ENCODE results near the gene TMEM94. TPM values are rescaled to one million over a fixed set of nuclear protein-coding genes. Genes with fewer than 3 reads are reported as not detected.
"Not testable (repeated sequence)": the region's sequence is repeated elsewhere in the genome, so short reads cannot be mapped to it uniquely, and the experiment has no call there.

The TMEM94 gene
- total RNA-seq, 2 donors from 2014 or later, result 64.5 to 65.2 TPM

DNA sequence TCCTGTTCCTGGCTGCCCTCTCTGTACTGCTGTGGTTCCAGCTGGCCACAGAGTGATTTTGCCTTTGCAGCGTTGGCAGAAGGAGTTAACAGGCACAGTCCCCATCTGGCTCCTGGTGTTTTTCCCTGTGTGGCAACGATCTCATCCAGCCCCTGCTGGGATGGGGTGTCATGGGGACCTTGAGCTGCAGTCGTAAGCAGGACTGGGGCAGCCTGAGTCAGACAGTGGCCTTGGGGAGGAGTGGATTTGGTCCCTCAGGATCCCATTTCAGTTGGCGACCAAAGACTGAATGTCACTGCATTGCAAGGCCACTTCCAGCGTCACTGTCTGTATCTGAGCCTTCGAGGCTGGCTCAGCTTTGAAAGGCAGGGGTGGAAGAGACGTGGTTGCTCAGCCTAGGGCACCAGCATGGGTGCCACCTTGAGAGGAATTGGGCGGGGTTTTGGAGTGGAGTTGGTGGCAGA, 11.9 kb downstream of the TMEM94 start:
- Mint-ChIP-seq H3K36me3 (no peaks in the 10 kb centered on the region), H3K27ac (no peak overlapping the region), H3K9me3 (no peaks in the 10 kb centered on the region)
- ATAC-seq (no peak), DNase-seq (ENCODE audit: low spot score in 2 of 2) (no peak)

DNA sequence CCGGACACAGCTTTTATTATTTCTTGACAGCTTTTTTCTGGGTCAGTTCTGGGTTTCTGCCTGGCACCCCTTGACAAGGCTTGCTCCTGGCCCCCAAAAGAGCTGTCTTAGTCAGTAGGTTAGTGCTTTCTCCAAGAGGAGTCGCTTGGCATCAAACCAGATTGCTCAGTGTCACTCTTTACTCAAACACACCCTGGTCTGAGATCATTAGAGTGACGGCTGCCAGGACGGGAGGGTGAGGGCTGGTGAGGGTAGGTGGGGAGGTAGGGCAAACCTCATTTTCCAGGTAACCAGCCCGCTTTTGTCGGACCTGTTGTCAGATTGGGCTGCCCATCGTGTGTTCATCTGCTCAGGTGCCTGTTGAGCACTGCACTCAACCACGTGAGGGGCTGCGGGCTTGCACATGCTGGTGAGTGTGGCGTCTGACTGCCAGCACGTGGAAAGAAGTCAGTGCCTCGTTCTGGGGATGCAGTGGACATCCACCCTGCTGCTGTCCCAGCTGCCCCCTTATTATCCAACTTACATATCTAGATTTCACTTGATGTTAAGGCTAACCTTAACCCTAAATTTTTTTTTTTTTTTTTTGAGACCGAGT, 12.4 kb downstream of the TMEM94 start:
- no peaks in the 10 kb centered on the region for H3K36me3 Mint-ChIP-seq
- no peak overlapping the region for H3K27ac Mint-ChIP-seq
- DNase-seq (ENCODE audit: low spot score in 2 of 2) (no peak), ATAC-seq (no peak)
- H3K9me3 Mint-ChIP-seq, result no peaks in the 10 kb centered on the region

DNA sequence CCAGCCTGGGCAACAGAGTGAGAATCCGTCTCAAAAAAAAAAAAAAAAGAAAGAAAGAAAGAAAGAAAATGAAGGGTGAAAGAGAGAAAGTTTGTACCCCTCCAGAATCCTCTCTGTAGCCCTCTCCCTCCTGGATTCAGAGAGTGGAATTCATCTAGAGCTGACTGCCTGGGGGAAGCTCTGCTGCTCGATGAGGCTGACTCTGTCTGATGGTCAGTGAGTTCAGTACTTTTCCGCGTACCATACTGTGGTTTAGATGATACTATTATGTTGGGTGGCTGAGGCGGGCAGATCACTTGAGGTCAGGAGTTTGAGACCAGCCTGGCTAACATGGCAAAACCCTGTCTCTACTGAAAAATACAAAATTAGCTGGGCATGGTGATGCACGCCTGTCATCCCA, 14.8 kb downstream of the TMEM94 start:
- no peak for ATAC-seq
- no peak overlapping the region for H3K27ac Mint-ChIP-seq

DNA sequence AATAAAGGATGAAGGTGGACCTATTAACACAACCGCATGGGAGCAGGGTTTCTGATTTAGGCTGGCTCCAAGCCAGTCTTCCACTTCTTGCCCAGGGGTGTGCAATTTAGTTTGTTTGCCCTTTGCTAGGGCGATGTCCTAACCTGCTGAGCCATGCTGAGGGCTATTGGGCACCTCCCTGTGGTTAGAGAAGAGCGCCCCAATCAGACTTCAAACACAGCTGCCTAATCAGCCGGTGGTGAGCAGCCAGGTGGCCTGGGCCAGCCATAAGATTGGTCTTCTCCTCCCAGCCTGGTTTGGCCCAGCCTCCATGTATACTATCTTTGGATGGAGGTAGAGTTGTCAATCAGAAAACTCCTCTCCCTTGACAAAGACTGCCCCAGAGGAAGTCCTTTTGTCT, 15.7 kb downstream of the TMEM94 start:
- DNase-seq (ENCODE audit: low spot score in 2 of 2) (no peak), ATAC-seq (no peak)
- Mint-ChIP-seq H3K36me3 (no peaks in the 10 kb centered on the region), H3K27ac (peak overlapping the region in 1 of 2 donors; percentile 9), H3K9me3 (no peaks in the 10 kb centered on the region)

More for the DNA sequence above, 14.8 kb downstream of the TMEM94 start:
- DNase-seq (ENCODE audit: low spot score in 2 of 2), result no peak
- Mint-ChIP-seq H3K9me3 (no peaks in the 10 kb centered on the region), H3K36me3 (no peaks in the 10 kb centered on the region)

DNA sequence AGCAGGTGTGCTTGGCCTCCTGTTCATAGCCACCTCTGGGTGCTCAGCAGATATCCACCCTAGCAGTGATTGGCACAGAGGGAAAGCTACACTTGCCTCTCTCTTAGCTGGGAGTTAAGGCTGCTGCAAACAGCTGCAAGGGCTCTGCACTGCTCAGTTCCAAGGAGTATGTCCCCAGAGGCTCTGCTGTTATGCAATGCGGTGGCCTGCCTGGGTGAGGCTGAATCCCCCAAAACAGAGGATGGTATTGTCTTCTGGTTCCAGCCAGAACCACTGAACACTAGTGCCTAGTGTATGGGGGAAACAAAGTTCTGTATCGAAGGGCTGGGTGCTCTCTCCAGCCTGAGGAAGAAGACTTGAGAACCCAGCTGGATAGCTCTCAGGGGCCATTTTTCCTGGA, 16.8 kb downstream of the TMEM94 start:
- Mint-ChIP-seq H3K27ac (no peak overlapping the region), H3K9me3 (no peaks in the 10 kb centered on the region), H3K36me3 (no peaks in the 10 kb centered on the region)
- ATAC-seq (no peak), DNase-seq (ENCODE audit: low spot score in 2 of 2) (no peak)

DNA sequence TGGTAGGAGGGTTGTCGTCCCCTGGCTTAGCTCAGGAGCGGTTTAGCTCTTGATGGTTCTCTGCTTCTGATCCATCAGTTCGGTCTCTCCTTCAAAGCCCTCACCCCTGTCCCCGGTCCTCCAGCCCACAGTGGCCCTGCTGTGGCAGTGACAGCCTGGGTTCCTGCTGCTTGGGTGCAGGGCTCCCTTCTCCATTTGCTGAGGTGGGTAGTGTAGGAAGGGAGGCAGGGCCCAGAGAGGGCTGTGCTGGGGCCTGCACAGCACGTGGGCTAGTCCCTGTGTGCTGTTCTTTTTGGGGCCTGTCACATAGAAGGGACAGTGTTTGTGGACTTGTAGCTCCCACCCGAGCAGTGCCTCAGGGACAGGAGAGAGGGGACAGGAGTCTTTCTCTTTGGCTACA, 18.3 kb downstream of the TMEM94 start:
- no peaks in the 10 kb centered on the region for H3K9me3 Mint-ChIP-seq
- ATAC-seq (no peak), DNase-seq (ENCODE audit: low spot score in 2 of 2) (no peak)
- H3K36me3 Mint-ChIP-seq, result no peaks in the 10 kb centered on the region
- no peak overlapping the region for H3K27ac Mint-ChIP-seq

DNA sequence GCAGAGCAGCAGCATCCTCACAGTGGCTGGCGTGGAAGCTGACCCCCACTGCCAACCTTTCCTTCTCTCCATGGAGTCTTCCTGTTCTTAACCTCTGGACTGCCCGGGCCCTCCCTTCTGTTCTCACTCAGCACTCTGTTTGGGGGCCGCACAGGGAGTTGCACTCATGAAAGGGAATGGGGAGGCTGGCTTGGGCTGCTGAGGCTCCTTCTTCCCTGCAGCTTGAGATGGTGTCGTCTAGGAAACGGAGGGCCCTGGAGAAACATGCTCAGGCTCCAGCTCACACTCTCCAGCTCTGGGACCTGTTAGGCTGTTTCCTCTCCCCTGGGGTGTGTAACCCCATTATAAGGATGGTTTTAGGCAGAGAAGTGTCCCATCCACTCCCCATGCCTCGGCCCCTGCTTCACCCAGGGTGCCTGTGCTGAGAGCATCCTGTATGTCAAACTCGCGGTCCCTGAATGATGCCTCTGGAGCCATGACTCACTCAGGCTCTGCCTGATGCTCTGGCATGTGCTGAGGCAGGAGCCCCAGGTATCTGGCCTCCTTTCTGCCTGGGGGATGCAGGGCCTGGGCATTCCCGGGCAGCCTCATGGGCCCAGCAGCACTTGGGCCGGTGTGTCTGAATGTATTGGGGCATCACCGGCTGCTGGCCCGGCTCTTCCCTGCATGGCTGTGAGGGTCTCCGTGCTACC, 18.9 kb downstream of the TMEM94 start:
- H3K27ac Mint-ChIP-seq, result peak overlapping the region; percentile 53 to 89
- ATAC-seq, result no peak
- H3K36me3 Mint-ChIP-seq, result no peaks in the 10 kb centered on the region
- no peaks in the 10 kb centered on the region for H3K9me3 Mint-ChIP-seq
- no peak for DNase-seq (ENCODE audit: low spot score in 2 of 2)

DNA sequence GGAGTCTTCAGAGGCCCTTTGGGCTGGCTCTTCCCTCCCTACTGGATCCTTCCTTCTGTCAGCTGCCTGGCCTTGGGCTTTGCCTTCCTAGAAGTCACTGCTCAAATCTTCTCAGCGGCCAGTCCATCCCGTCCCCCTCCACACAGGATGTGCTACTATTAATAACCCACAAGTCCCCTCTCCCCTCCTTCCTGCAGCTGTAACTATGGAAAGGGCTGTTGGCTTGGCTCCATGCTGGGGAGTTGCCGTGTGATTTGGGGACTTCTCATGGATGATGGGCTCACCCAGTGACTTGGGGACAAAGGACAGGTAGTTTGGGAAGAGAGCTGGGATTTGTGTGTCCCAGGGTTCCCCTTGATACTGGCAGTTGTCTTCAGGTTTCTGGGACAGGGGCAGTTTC, 19.4 kb downstream of the TMEM94 start:
- no peak for DNase-seq (ENCODE audit: low spot score in 2 of 2)
- no peaks in the 10 kb centered on the region for H3K9me3 Mint-ChIP-seq
- H3K27ac Mint-ChIP-seq, result peak overlapping the region in 1 of 2 donors; percentile 53
- H3K36me3 Mint-ChIP-seq, result no peaks in the 10 kb centered on the region
- ATAC-seq, result no peak

DNA sequence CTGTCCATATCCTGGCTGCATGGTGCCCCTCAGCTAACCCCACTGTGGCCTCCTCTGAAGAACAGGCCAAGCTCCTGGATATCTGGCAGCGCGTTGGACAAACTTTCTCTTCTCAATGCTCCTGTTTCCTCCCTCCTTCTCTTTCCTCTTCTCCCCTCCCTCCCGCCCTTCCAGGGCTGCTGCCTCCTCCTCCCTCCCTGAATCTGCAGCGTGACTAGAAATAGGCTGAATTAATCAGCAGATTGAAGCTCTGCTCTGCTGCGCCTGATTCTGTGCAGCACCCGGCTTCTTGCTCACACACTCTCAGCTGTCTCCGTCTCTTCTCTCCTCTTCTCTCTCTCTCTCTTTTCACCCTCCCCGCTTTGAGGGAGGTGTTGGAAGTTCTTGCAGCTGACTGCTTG, 19.8 kb downstream of the TMEM94 start:
- H3K27ac Mint-ChIP-seq, result peak overlapping the region in 1 of 2 donors; percentile 52
- H3K36me3 Mint-ChIP-seq, result no peaks in the 10 kb centered on the region
- ATAC-seq, result no peak

DNA sequence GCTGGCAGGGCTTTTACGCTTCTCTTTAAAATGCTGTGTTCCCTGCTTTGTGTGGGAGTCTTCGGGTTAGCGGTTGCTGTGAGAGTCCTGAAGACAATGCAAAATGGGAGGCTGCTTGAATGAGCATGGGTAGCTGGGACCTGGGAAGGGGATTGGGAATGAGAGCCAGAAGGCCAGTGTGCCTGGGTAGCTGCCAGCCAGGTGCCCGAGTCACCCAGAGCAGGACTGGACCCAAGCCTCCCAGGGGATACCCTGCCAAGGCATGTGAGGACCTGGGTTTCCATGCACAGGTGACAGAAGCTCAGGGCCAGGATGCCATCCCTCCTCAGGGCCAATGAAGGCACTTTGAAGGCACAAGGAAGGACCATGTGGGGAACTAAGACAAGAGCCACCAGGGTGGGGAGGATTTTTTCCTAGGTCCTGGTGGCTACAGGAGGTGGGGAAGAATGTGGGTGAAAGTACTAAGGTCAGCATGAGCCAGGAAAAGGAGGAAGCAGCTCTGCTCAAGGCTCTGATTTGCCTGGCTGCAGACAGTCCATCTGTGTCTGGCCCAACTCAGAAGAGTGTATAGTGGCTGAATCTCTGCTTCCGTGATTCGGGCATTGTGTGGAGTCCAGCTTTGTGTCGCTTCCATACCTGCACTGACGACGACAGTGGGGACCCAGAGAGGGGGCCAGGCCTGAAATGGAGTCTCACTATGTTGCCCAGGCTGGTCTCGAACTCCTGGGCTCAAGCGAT, 20.5 kb downstream of the TMEM94 start:
- DNase-seq (ENCODE audit: low spot score in 2 of 2), result no peak
- Mint-ChIP-seq H3K9me3 (no peaks in the 10 kb centered on the region), H3K36me3 (no peaks in the 10 kb centered on the region), H3K27ac (peak overlapping the region in 1 of 2 donors; percentile 52)
- ATAC-seq, result no peak

More for the DNA sequence above, 19.8 kb downstream of the TMEM94 start:
- DNase-seq (ENCODE audit: low spot score in 2 of 2), result no peak
- no peaks in the 10 kb centered on the region for H3K9me3 Mint-ChIP-seq

DNA sequence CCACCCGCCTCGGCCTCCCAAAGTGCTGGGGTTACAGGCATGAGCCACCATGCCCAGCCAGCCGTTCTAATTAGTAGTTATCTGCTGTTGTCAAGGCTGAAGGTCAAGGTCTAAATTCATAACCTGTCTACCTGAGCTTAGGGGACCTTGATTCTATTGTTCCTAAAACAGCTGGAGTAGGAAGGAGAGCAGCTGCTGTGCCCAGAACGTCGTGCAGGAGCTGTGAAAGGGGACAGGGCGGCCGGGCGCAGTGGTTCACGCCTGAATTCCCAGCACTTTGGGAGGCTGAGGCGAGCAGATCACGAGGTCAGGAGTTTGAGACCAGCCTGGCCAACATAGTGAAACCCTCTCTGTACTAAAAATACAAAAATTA, 21.0 kb downstream of the TMEM94 start:
- not testable (repeated sequence) for ATAC-seq; H3K36me3 Mint-ChIP-seq; DNase-seq (ENCODE audit: low spot score in 2 of 2); H3K27ac Mint-ChIP-seq; H3K9me3 Mint-ChIP-seq

DNA sequence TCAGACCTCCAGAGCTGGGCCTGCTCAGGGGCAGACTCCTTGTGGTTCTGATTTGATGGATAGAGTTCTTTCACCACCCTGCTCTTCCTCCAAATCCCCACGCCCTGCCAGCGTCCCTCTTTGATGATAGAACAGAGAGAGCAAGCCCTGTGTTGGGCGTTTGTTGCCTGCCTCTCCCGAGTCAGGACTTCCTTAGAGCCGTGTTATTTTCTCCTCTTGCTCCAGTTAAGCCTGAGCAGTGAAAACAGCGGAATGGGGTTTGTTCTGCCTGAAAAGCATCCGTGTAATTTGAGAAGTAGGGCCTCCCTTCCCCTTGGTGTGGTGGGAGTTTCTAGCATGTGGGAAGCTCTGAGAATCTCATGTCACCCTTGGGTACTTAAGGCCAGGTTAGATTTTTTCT, 22.1 kb downstream of the TMEM94 start:
- no peak overlapping the region for H3K27ac Mint-ChIP-seq
- DNase-seq (ENCODE audit: low spot score in 2 of 2) (no peak), ATAC-seq (no peak)

DNA sequence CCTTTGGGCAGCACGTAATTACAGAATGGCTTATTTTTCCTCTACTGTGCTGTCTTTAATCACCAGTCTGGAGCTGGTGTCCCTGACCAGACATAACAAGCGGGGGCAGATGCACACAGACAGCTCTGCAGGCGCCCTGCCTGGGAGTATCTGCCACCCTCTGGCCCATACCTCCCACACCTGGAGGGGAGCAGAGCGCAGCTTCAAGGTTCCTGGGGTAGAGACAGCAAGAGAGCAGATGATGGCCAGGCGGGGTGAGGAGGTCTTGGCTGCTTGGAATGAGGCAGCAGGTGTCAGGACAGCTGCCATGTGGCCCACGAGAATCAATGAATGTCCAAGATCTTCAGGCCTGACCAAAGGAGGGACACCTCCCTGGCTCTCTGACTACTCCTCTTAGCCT, 23.8 kb downstream of the TMEM94 start:
- ATAC-seq, result no peak
- DNase-seq (ENCODE audit: low spot score in 2 of 2), result no peak
- H3K36me3 Mint-ChIP-seq, result no peaks in the 10 kb centered on the region
- no peaks in the 10 kb centered on the region for H3K9me3 Mint-ChIP-seq
- H3K27ac Mint-ChIP-seq, result peak overlapping the region in 1 of 2 donors; percentile 51

More for the DNA sequence above, 22.1 kb downstream of the TMEM94 start:
- no peaks in the 10 kb centered on the region for H3K9me3 Mint-ChIP-seq
- H3K36me3 Mint-ChIP-seq, result no peaks in the 10 kb centered on the region

DNA sequence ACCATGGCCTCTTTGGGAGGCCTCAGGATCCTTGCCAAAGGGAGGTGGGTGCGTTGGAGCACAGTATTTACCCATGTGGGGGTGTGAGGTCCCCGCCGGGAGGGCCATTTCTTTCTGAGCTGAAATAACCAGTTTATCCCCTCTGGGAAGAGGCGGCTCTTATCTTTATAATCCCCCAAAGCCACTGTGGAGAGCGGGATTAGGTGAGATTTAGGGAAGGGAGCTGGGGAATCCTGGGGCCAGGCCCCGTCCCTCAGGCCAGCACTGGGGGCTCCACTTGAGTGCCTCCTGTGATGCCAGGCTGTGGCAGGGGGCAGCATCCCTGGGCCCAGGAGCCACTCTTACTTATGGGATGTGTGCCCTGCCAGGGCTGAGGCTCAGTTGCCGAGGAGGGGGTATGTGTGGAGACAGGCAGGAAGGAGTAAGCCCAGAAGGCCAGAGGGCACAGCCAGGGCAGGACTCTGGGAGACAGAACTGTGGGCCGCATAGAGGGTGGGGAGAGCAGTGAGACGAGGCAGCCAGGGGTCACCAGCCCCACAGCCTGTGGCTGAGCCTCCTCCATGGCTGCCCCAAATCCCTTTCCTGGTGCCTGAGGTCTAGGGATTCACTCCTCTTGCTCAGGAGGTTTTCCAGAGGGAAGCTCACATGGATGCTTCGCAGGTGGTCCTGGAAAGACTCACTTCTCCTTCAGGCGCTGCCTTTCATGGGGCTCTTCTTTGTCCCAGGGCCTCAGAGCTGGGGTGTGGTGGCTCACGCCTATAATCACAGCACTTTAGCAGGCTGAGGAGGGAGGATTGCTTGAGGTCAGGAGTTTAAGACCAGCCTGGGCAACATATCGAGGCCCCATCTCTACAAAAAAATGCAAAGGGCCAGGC, 25.0 kb downstream of the TMEM94 start:
- no peak for DNase-seq (ENCODE audit: low spot score in 2 of 2)
- ATAC-seq, result no peak
- H3K27ac Mint-ChIP-seq, result peak overlapping the region; percentile 15 to 29

DNA sequence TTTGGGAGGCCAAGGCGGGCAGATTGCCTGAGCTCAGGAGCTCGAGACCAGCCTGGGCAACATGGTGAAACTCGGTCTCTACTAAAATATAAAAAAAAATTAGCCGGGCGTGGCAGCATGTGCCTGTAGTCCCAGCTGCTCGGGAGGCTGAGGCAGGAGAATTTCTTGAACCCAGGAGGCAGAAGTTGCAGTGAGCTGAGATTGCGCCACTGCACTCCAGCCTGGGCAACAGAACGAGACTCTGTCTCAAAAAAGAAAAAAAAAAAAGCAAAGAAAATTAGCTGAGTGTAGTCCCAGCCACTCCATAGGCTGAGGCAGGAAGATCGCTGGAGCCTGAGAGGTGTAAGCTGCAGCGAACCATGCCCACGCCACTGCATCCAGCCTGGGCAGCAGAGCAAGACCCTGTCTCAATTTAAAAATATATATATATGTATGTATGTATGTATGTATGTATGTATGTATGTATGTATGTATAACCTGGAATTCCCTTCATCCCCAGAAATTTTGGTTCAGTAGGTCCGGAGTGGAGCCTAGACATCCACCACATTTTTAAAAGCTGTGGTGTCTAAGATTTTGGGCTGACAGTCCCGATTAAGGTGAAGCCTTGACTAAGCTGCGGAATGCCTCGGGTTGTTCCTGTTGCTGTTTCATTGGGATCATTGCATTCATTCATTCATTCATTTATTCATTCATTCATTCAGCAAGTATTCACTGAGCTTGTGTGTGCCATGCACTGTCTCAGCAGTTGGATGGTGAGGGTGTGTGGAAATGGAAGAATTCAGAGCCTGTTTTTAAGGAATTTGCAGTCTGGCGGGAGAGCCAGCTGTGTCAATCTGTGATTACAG, 25.9 kb downstream of the TMEM94 start:
- ATAC-seq, result no peak
- no peak overlapping the region for H3K27ac Mint-ChIP-seq
- no peak for DNase-seq (ENCODE audit: low spot score in 2 of 2)
- peaks cover 0 to 2% of the 10 kb centered on the region in 2 donors for H3K36me3 Mint-ChIP-seq
- no peaks in the 10 kb centered on the region for H3K9me3 Mint-ChIP-seq

More for the DNA sequence above, 25.0 kb downstream of the TMEM94 start:
- no peaks in the 10 kb centered on the region for H3K9me3 Mint-ChIP-seq
- no peaks in the 10 kb centered on the region for H3K36me3 Mint-ChIP-seq

DNA sequence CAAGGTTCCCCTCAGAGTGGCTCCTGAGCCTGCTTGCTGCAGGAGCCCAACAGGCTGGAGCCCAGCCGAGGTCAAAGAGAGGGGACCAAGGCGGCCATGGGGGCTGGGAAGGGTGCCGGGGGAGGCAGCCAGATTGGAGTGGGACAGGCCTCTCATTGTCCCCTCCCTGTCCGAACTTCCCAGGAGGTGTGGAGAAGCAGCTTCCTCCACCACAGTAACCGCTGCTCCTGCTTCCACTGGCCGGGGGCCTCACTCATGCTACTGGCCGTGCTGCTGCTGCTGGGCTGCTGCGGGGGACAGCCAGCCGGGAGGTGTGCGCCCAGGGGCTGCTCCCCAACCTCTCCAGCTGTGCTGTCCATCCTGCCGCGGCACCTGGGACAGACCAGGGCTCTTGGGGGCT, 29.3 kb downstream of the TMEM94 start:
- H3K27ac Mint-ChIP-seq, result peak overlapping the region in 1 of 2 donors; percentile 93
- H3K36me3 Mint-ChIP-seq, result peaks cover 0 to 7% of the 10 kb centered on the region in 2 donors
- H3K9me3 Mint-ChIP-seq, result no peaks in the 10 kb centered on the region
- DNase-seq (ENCODE audit: low spot score in 2 of 2) (no peak), ATAC-seq (no peak)

Measured in activated naive CD4-positive, alpha-beta T cell treated with anti-CD3 and anti-CD28 coated beads, Interleukin-2, amount 50 U/mL, for 72 hours (primary cell).